DND-41 (cell line): ENCODE results near the gene DUT.

Experiments
- ATAC-seq: fragments of 200-7000 bp; cut with Tn5 transposase; 3 replicates; pipeline ENCODE4 v1.9.1; 2021; ENCODE audit warnings: low read depth; ENCODE audit not compliant: insufficient read depth
- DNase-seq: peaks from one replicate; pipeline ENCODE4 v3.0.0-alpha.2; 2020
- H2AFZ ChIP-seq: 2 replicates; pipeline ENCODE4 v1.6.0; 2012; ENCODE audit warnings: low read depth, low read length
- H3K27ac ChIP-seq: 2 replicates; pipeline ENCODE4 v1.5.1; 2012; ENCODE audit warnings: low read length, inconsistent platforms
- H3K27me3 ChIP-seq: fragments of 200-600 bp; sonication (generic); 2 replicates; pipeline ENCODE4 v1.6.0; 2012; ENCODE audit warnings: low read length, mild to moderate bottlenecking, inconsistent platforms; ENCODE audit not compliant: insufficient read depth, poor library complexity
- H3K36me3 ChIP-seq: 2 replicates; pipeline ENCODE4 v1.5.1; 2012; ENCODE audit warnings: low read length, inconsistent platforms; ENCODE audit not compliant: insufficient read depth
- H3K4me1 ChIP-seq: 2 replicates; pipeline ENCODE4 v1.5.1; 2012; ENCODE audit warnings: mild to moderate bottlenecking, low read length; ENCODE audit not compliant: insufficient read depth
- H3K4me2 ChIP-seq: 2 replicates; pipeline ENCODE4 v1.6.0; 2012; ENCODE audit warnings: mild to moderate bottlenecking, moderate library complexity, low read length, inconsistent platforms; ENCODE audit not compliant: insufficient read depth
- H3K4me3 ChIP-seq, 2 experiments: fragments of 200-600 bp in 1 of 2; shearing (Covaris generic) in 1 of 2; 2 replicates each; pipeline ENCODE4 v1.5.1; 2012 to 2016; ENCODE audit warnings: inconsistent platforms in 2 of 2, low read length in 2 of 2, mild to moderate bottlenecking in 2 of 2, low read depth in 1 of 2, moderate library complexity in 1 of 2
- H3K79me2 ChIP-seq: 2 replicates; pipeline ENCODE4 v1.6.0; 2012; ENCODE audit warnings: low read length, inconsistent platforms; ENCODE audit not compliant: insufficient read depth
- H3K9ac ChIP-seq: 2 replicates; pipeline ENCODE4 v1.6.0; 2012; ENCODE audit warnings: low read depth, mild to moderate bottlenecking, inconsistent platforms, low read length, moderate library complexity
- H3K9me3 ChIP-seq: 2 replicates; pipeline ENCODE4 v1.5.1; 2012; ENCODE audit warnings: low read length, moderate library complexity, mild to moderate bottlenecking, inconsistent platforms; ENCODE audit not compliant: insufficient read depth, severe bottlenecking
- H4K20me1 ChIP-seq: 2 replicates; pipeline ENCODE4 v1.6.0; 2012; ENCODE audit warnings: low read length; ENCODE audit not compliant: insufficient read depth
- EZH2 ChIP-seq: IDR thresholded peaks from 3 replicates; pipeline ENCODE4 v1.6.1; 2012; ENCODE audit warnings: borderline replicate concordance, low read depth, mild to moderate bottlenecking, moderate library complexity, low read length, inconsistent platforms; ENCODE audit not compliant: severe bottlenecking
- TF ChIP-seq, protein P1 (sequence below): IDR thresholded peaks from 2 replicates; pipeline ENCODE4 v1.5.1; 2012; ENCODE audit warnings: borderline replicate concordance, low read length, moderate library complexity, mild to moderate bottlenecking; ENCODE audit not compliant: poor library complexity, severe bottlenecking; ENCODE audit errors: extremely low read depth

DUT gene

DNA sequence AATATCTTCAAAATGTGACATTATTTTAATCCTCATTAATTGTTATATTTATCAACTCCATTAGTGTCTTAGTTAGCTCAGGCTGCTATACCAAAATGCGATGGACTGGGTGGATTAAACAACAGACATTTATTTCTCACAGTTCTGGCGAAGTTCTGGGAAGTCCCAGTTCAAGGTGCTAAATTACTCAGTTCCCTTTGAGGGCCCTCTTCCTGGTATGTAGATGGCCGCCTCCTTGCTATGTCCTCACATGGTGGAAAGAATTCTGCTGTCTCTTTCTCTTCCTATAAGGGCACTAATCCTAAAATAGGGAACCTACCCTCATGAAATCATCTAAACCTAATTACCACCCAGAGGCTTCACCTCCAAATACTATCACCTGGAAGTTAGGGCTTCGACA lies 38.8 kb upstream of the DUT start:
- H3K27me3 ChIP-seq, result no peaks in the 10 kb centered on the region
- TF ChIP-seq, protein P1, sequence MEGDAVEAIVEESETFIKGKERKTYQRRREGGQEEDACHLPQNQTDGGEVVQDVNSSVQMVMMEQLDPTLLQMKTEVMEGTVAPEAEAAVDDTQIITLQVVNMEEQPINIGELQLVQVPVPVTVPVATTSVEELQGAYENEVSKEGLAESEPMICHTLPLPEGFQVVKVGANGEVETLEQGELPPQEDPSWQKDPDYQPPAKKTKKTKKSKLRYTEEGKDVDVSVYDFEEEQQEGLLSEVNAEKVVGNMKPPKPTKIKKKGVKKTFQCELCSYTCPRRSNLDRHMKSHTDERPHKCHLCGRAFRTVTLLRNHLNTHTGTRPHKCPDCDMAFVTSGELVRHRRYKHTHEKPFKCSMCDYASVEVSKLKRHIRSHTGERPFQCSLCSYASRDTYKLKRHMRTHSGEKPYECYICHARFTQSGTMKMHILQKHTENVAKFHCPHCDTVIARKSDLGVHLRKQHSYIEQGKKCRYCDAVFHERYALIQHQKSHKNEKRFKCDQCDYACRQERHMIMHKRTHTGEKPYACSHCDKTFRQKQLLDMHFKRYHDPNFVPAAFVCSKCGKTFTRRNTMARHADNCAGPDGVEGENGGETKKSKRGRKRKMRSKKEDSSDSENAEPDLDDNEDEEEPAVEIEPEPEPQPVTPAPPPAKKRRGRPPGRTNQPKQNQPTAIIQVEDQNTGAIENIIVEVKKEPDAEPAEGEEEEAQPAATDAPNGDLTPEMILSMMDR, result no peak
- TF ChIP-seq EZH2, result no peak
- H3K4me1 ChIP-seq, result no peaks in the 10 kb centered on the region
- no peaks in the 10 kb centered on the region for H3K79me2 ChIP-seq
- H3K4me3 ChIP-seq, result no peak overlapping the region
- ATAC-seq (no peak), DNase-seq (no peak)
- no peak overlapping the region for H3K4me2 ChIP-seq
- no peaks in the 10 kb centered on the region for H4K20me1 ChIP-seq
- no peaks in the 10 kb centered on the region for H3K36me3 ChIP-seq
- H2AFZ ChIP-seq, result no peak overlapping the region
- no peak overlapping the region for H3K9ac ChIP-seq
- no peak overlapping the region for H3K27ac ChIP-seq
- no peaks in the 10 kb centered on the region for H3K9me3 ChIP-seq

DNA sequence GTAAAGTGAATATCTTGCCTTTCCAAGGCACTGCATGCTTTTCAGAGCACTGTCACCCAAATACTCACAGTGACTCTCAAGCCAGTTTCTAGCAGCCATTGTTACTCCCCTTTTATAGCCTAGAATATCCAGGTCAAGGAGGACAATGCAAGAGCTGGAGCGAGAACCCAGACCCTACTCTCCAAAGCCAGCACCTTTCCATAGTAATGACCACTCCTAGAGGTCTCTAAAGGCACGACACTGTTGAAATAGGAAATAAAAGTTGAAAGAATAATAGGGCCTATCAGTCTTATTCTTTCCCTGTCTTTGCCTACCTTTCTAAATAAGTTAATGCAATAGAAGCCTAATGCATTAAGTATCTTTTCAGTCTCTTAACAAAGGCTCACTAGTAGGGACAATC lies 33.6 kb upstream of the DUT start:
- H3K79me2 ChIP-seq, result no peaks in the 10 kb centered on the region
- H3K27me3 ChIP-seq, result no peaks in the 10 kb centered on the region
- no peak overlapping the region for H3K9ac ChIP-seq
- DNase-seq, result no peak
- TF ChIP-seq EZH2, result no peak
- TF ChIP-seq, protein P1, result no peak
- H3K27ac ChIP-seq, result no peak overlapping the region
- H3K9me3 ChIP-seq, result no peaks in the 10 kb centered on the region
- no peaks in the 10 kb centered on the region for H4K20me1 ChIP-seq
- no peak overlapping the region for H3K4me3 ChIP-seq
- H2AFZ ChIP-seq, result no peak overlapping the region
- no peaks in the 10 kb centered on the region for H3K36me3 ChIP-seq
- H3K4me2 ChIP-seq, result no peak overlapping the region
- ATAC-seq, result no peak
- no peaks in the 10 kb centered on the region for H3K4me1 ChIP-seq

DNA sequence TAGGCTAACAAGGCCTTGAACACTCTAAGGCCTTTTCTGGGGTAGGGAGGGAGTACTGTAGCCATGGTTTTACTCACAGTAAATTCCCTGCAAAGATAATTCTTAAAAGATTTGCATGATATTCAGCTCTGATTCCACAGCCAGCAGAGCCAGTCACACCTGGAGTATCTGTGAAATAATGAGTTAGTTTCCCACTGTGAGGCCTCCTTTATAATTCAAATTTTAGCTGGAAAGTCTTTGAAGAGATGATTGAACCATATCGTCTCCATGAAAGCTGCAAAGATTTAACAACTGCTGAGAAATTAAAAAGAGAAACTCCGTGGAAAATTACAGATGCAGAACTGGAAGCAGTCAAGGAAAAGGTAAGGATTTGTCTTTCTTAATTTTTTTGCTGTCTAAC lies 32.3 kb upstream of the DUT start:
- DNase-seq, result no peak

More for the DNA sequence above, 32.3 kb upstream of the DUT start:
- Histone ChIP-seq H3K27me3 (no peaks in the 10 kb centered on the region), H3K9me3 (no peaks in the 10 kb centered on the region), H3K4me1 (no peaks in the 10 kb centered on the region), H4K20me1 (no peaks in the 10 kb centered on the region), H3K27ac (no peak overlapping the region), H3K79me2 (no peaks in the 10 kb centered on the region), H3K4me2 (no peak overlapping the region), H3K9ac (no peak overlapping the region), H2AFZ (no peak overlapping the region), H3K4me3 (no peak overlapping the region), H3K36me3 (no peaks in the 10 kb centered on the region)
- ATAC-seq, result no peak
- TF ChIP-seq, protein P1, result no peak
